CD14-positive monocyte (primary cell): ENCODE data around the gene AHCYL1. TPM values are rescaled to one million over a fixed set of nuclear protein-coding genes. Genes with fewer than 3 reads are reported as not detected.

Source experiments
- DNase-seq, 3 donors: peaks; one replicate each; pipeline ENCODE4 v3.0.0-alpha.2; 2011 to 2022
- H2AFZ ChIP-seq: 2 replicates; pipeline ENCODE4 v1.6.0; 2012; ENCODE audit warnings: mild to moderate bottlenecking, low read depth, low read length, inconsistent platforms; ENCODE audit not compliant: insufficient read depth, poor library complexity, severe bottlenecking
- H3K27ac ChIP-seq, 2 donors: 1 replicate in 1 of 2; 2 replicates in 1 of 2; pipeline ENCODE4 v1.5.1; 2012 to 2013; ENCODE audit warnings: low read length in 2 of 2, control low read depth in 1 of 2, inconsistent platforms in 1 of 2, low read depth in 1 of 2, mild to moderate bottlenecking in 1 of 2
- H3K27me3 ChIP-seq, 2 donors: one replicate each; pipeline versions ENCODE4 v1.6.0 to v1.6.1; 2011 to 2013; ENCODE audit warnings: low read length in 2 of 2; ENCODE audit not compliant: control insufficient read depth in 2 of 2, insufficient read depth in 2 of 2
- H3K36me3 ChIP-seq, 2 donors: replicated peaks in 1 of 2; 1 replicate in 1 of 2; 2 replicates in 1 of 2; pipeline versions ENCODE4 v1.5.1 to v1.6.1; 2012 to 2013; ENCODE audit warnings: low read length in 2 of 2, control low read depth in 1 of 2, inconsistent platforms in 1 of 2, mild to moderate bottlenecking in 1 of 2; ENCODE audit not compliant: insufficient read depth in 2 of 2, control insufficient read depth in 1 of 2
- H3K4me1 ChIP-seq, 2 donors: 1 replicate in 1 of 2; 2 replicates in 1 of 2; pipeline versions ENCODE4 v1.5.1 to v1.6.1; 2012 to 2013; ENCODE audit warnings: low read length in 2 of 2, control low read depth in 1 of 2, inconsistent platforms in 1 of 2, mild to moderate bottlenecking in 1 of 2, moderate library complexity in 1 of 2; ENCODE audit not compliant: insufficient read depth in 2 of 2, control insufficient read depth in 1 of 2
- H3K4me2 ChIP-seq: replicated peaks from 2 replicates; pipeline ENCODE3; 2012; ENCODE audit warnings: low read length, moderate library complexity, mild to moderate bottlenecking; ENCODE audit not compliant: poor library complexity, severe bottlenecking; ENCODE audit errors: extremely low read depth
- H3K4me3 ChIP-seq, 3 experiments: fragments of 200-600 bp in 1 of 3; sonication (generic) in 1 of 3; replicated peaks in 1 of 3; 1 replicate in 2 of 3; 2 replicates in 1 of 3; pipeline ENCODE4 v1.5.1; 2011 to 2013; ENCODE audit warnings: low read length in 3 of 3, mild to moderate bottlenecking in 3 of 3, control low read depth in 2 of 3, low read depth in 2 of 3, inconsistent platforms in 1 of 3, moderate library complexity in 1 of 3
- H3K79me2 ChIP-seq: 2 replicates; pipeline ENCODE4 v1.6.0; 2012; ENCODE audit warnings: mild to moderate bottlenecking, control low read depth, inconsistent platforms, low read length, moderate library complexity; ENCODE audit not compliant: insufficient read depth
- H3K9ac ChIP-seq: 2 replicates; pipeline ENCODE4 v1.6.0; 2017; ENCODE audit warnings: low read length, mild to moderate bottlenecking; ENCODE audit not compliant: insufficient read depth, poor library complexity, severe bottlenecking
- H3K9me3 ChIP-seq, 2 donors: replicated peaks in 1 of 2; 1 replicate in 1 of 2; 2 replicates in 1 of 2; pipeline versions ENCODE4 v1.5.1 to v1.6.1; 2012 to 2013; ENCODE audit warnings: low read length in 2 of 2, control low read depth in 1 of 2; ENCODE audit not compliant: control insufficient read depth in 1 of 2, insufficient read depth in 1 of 2
- H4K20me1 ChIP-seq: 2 replicates; pipeline ENCODE4 v1.6.0; 2012; ENCODE audit warnings: mild to moderate bottlenecking, low read length, control low read depth, moderate library complexity; ENCODE audit not compliant: insufficient read depth
- H3K27ac Mint-ChIP-seq, 7 donors: one replicate each; pipeline ENCODE4 v1.8.0; 2020; ENCODE audit warnings: mild to moderate bottlenecking in 7 of 7, mixed read lengths in 7 of 7, moderate library complexity in 6 of 7, inconsistent platforms in 2 of 7
- H3K27me3 Mint-ChIP-seq, 3 donors: one replicate each; pipeline ENCODE4 v1.8.0; 2021 to 2022; ENCODE audit warnings: low read depth in 3 of 3, mild to moderate bottlenecking in 3 of 3, mixed read lengths in 3 of 3, moderate library complexity in 3 of 3, inconsistent platforms in 1 of 3
- H3K36me3 Mint-ChIP-seq, 2 donors: one replicate each; pipeline ENCODE4 v1.8.0; 2020; ENCODE audit warnings: mixed read lengths in 2 of 2, inconsistent platforms in 1 of 2, mild to moderate bottlenecking in 1 of 2
- H3K4me1 Mint-ChIP-seq: one replicate; pipeline ENCODE4 v1.8.0; 2020; ENCODE audit warnings: mild to moderate bottlenecking, mixed read lengths
- H3K4me3 Mint-ChIP-seq, 2 donors: one replicate each; pipeline ENCODE4 v1.8.0; 2020; ENCODE audit warnings: mild to moderate bottlenecking in 2 of 2, mixed read lengths in 2 of 2, moderate library complexity in 1 of 2
- H3K9me3 Mint-ChIP-seq, 7 donors: one replicate each; pipeline ENCODE4 v1.8.0; 2020 to 2022; ENCODE audit warnings: mixed read lengths in 7 of 7, mild to moderate bottlenecking in 6 of 7, moderate library complexity in 6 of 7, inconsistent platforms in 2 of 7
- CTCF ChIP-seq: fragments of 200-600 bp; IDR thresholded peaks from one replicate; pipeline ENCODE4 v1.8.0; 2022; ENCODE audit warnings: antibody characterized with exemption, mild to moderate bottlenecking
- WGBS: methylation state at CpG from one replicate; pipeline ENCODE4 v1.1.5; 2013; ENCODE audit warnings: missing lambda C conversion rate; ENCODE audit not compliant: insufficient coverage; 5-methylcytosine and 5-hydroxymethylcytosine counted together
- intact Hi-C, 2 donors: fragments of 100-400 bp; cut with micrococcal nuclease; formaldehyde crosslinking; loops; one replicate each; pipeline versions ENCODE4 v1.15.0 to v1.15.1; 2023
- polyA plus RNA-seq, 3 donors: library from polyadenylated mRNA; depleted of rRNA in 1 of 3; unstranded in 2 of 3; stranded (reverse) in 1 of 3; fragments of 300-500 nt in 2 of 3; fragments of >200 nt in 1 of 3; fragmentation: Illumina TruSeq in 2 of 3; gene quantifications; 1 replicate in 2 of 3; 2 replicates in 1 of 3; pipeline ENCODE4 v1.2.3, GENCODE V29; 2012 to 2021

AHCYL1 gene
- polyA plus RNA-seq, 3 donors: 39.1 to 63.9 (median 48.8) TPM

- peaks cover 24 to 27% of the 10 kb centered on the region in 2 donors for H3K36me3 Mint-ChIP-seq
- no peak for DNase-seq
- Histone ChIP-seq H3K36me3 (peaks cover 23 to 30% of the 10 kb centered on the region in 2 donors), H3K4me2 (peak overlapping the region; percentile 88), H3K9ac (peak overlapping the region; percentile 98), H3K9me3 (no peaks in the 10 kb centered on the region), H3K27me3 (no peaks in the 10 kb centered on the region), H3K4me3 (peak overlapping the region; percentile 67 to 94 (median 83)), H3K27ac (peak overlapping the region; percentile 57 to 88), H3K4me1 (peaks cover 16 to 33% of the 10 kb centered on the region in 2 donors), H2AFZ (peak overlapping the region; percentile 96), H4K20me1 (no peaks in the 10 kb centered on the region), H3K79me2 (peaks cover 33% of the 10 kb centered on the region)
- H3K9me3 Mint-ChIP-seq: no peaks in the 10 kb centered on the region
- H3K4me1 Mint-ChIP-seq: peaks cover 36% of the 10 kb centered on the region
- H3K4me3 Mint-ChIP-seq: peak overlapping the region; percentile 88 to 94
- TF ChIP-seq CTCF: no peak
- H3K27ac Mint-ChIP-seq: peak overlapping the region in 6 of 7 donors; percentile 72 to 83 (median 78)
- peaks cover 0 to 1% (median 0%) of the 10 kb centered on the region in 3 donors for H3K27me3 Mint-ChIP-seq
- intact Hi-C loops: loop anchor here in 1 of 2 donors (10.0 kb wide), 2 partner anchors 370 to 610 kb away; partner anchors contain the start of genes LAMTOR5 and PSMA5
- WGBS: 0% methylated on average over 13 of the region's 16 CpGs
Measured at GRCh38 chr1:110035236-110035752, 50.7 kb downstream of the AHCYL1 start.

- H3K4me2 ChIP-seq: no peak overlapping the region
- intact Hi-C loops: loop anchor here in 1 of 2 donors (10.0 kb wide), 2 partner anchors 367 to 613 kb away; partner anchors contain the start of genes LAMTOR5 and PSMA5
- no peaks in the 10 kb centered on the region for H4K20me1 ChIP-seq
- TF ChIP-seq CTCF: no peak
- DNase-seq: no peak
- no peak overlapping the region for H3K27ac ChIP-seq
- WGBS: 97% methylated on average over 5 of the region's 5 CpGs
- H3K9ac ChIP-seq: no peak overlapping the region
- Mint-ChIP-seq H3K27me3 (no peaks in the 10 kb centered on the region), H3K4me1 (peaks cover 24% of the 10 kb centered on the region), H3K9me3 (no peaks in the 10 kb centered on the region), H3K27ac (no peak overlapping the region), H3K36me3 (peaks cover 53 to 57% of the 10 kb centered on the region in 2 donors), H3K4me3 (no peak overlapping the region)
- H3K36me3 ChIP-seq: peaks cover 53 to 60% of the 10 kb centered on the region in 2 donors
- H3K4me3 ChIP-seq: no peak overlapping the region
- peaks cover 16 to 22% of the 10 kb centered on the region in 2 donors for H3K4me1 ChIP-seq
- no peak overlapping the region for H2AFZ ChIP-seq
- H3K27me3 ChIP-seq: no peaks in the 10 kb centered on the region
- H3K9me3 ChIP-seq: no peaks in the 10 kb centered on the region
- peaks cover 33% of the 10 kb centered on the region for H3K79me2 ChIP-seq
Measured at GRCh38 chr1:110038271-110038670, 53.7 kb downstream of the AHCYL1 start.
